ENCODE data around the gene TMEM134. TPM values are rescaled to one million over a fixed set of nuclear protein-coding genes. Genes with fewer than 3 reads are reported as not detected.

The TMEM134 gene
- total RNA-seq, 4 donors from 2014 or later: 21.4 to 85.5 (median 36.2) TPM

GRCh38 chr11:67445515-67445914 is 23.5 kb downstream of the TMEM134 start:
- TF ChIP-seq, protein P1, sequence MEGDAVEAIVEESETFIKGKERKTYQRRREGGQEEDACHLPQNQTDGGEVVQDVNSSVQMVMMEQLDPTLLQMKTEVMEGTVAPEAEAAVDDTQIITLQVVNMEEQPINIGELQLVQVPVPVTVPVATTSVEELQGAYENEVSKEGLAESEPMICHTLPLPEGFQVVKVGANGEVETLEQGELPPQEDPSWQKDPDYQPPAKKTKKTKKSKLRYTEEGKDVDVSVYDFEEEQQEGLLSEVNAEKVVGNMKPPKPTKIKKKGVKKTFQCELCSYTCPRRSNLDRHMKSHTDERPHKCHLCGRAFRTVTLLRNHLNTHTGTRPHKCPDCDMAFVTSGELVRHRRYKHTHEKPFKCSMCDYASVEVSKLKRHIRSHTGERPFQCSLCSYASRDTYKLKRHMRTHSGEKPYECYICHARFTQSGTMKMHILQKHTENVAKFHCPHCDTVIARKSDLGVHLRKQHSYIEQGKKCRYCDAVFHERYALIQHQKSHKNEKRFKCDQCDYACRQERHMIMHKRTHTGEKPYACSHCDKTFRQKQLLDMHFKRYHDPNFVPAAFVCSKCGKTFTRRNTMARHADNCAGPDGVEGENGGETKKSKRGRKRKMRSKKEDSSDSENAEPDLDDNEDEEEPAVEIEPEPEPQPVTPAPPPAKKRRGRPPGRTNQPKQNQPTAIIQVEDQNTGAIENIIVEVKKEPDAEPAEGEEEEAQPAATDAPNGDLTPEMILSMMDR (IDR thresholded peaks at IDR 0.05; ENCODE audit: low read depth): no peak

- TF ChIP-seq, protein P1 (IDR thresholded peaks at IDR 0.05; ENCODE audit: low read depth): no peak
Observed at GRCh38 chr11:67442504-67443404, 26.3 kb downstream of the TMEM134 start.

- TF ChIP-seq, protein P1 (IDR thresholded peaks at IDR 0.05; ENCODE audit: low read depth): no peak
Observed at GRCh38 chr11:67441731-67442351, 27.2 kb downstream of the TMEM134 start.

DNA sequence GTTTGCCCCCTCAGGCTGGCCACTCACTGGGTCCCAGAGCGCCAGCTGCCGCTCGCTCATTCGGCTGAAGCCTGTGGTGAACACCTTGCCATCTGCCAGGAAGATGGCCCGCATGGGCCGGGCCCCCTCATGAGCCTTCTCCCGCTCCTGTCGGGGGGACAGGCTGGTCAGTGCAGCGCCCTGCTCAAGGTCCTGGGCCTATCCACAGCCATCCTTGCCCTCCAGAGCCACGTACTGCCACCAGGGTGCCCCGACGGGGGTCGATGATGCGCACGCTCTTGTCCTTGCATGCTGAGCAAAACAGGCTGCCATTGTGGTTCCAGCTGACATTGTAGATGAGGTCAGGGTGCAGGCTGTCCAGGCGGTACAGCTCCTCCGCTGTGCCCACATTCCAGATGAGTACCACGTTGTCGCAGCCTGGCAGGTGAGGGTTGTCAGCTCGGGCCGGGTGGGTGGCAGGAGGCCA is 27.9 kb downstream of the TMEM134 start:
- TF ChIP-seq, protein P1 (IDR thresholded peaks at IDR 0.05; ENCODE audit: low read depth): no peak

GRCh38 chr11:67440229-67441097 is 28.6 kb downstream of the TMEM134 start:
- TF ChIP-seq, protein P1 (IDR thresholded peaks at IDR 0.05; ENCODE audit: low read depth): no peak

- TF ChIP-seq, protein P1 (IDR thresholded peaks at IDR 0.05; ENCODE audit: low read depth): no peak
Observed at GRCh38 chr11:67439321-67440228, 29.5 kb downstream of the TMEM134 start.

Measured in subcutaneous adipose tissue (tissue), 4 donors.